ENCODE data around the gene RNF4. TPM values are rescaled to one million over a fixed set of nuclear protein-coding genes. Genes with fewer than 3 reads are reported as not detected.

Gene RNF4
- total RNA-seq, 1 donor from 2014 or later = 44.1 TPM

- DNase-seq = no peak
These were observed 31.3 kb upstream of the RNF4 start for GRCh38 chr4:2437475-2438215.

GRCh38 chr4:2438822-2439718 lies 29.8 kb upstream of the RNF4 start:
- no peak for DNase-seq

DNA sequence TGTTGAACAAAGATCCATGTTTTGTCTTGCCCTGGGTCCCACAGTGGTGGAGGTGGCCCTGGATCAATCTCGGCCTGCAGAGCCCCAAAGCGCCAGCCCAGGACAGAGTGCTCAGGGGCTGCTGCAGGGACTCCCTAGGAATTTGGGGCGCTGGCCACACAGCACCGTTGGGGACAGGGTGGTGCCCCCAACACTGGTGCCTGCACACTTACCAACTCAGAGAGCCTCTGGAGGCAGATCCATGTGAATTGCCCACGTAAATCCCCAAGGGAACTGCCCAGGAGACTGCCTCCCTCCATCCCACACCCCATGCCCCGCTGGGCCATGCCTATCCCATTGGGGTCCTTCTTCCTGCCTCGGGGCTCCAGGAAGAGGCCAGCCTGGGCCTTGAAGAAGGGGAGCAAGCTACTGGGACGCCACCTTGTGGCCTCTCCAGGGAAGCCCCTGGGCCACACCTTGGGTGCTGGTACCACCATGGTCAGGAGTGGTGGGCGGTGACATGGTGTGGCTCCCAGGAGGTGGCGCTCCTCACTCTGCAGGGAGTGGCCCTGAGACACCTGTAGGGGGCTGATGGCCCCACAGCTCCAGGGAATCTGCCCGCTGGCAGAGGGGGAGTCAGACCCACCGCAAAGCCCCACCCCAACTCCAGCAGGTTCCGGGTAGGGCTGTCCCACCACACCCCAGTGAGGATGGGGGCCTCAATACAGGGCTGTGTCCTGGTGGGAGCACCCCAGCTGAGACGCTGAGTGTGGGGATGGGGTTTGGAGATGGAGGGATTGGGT lies 27.3 kb upstream of the RNF4 start:
- DNase-seq = no peak

DNA sequence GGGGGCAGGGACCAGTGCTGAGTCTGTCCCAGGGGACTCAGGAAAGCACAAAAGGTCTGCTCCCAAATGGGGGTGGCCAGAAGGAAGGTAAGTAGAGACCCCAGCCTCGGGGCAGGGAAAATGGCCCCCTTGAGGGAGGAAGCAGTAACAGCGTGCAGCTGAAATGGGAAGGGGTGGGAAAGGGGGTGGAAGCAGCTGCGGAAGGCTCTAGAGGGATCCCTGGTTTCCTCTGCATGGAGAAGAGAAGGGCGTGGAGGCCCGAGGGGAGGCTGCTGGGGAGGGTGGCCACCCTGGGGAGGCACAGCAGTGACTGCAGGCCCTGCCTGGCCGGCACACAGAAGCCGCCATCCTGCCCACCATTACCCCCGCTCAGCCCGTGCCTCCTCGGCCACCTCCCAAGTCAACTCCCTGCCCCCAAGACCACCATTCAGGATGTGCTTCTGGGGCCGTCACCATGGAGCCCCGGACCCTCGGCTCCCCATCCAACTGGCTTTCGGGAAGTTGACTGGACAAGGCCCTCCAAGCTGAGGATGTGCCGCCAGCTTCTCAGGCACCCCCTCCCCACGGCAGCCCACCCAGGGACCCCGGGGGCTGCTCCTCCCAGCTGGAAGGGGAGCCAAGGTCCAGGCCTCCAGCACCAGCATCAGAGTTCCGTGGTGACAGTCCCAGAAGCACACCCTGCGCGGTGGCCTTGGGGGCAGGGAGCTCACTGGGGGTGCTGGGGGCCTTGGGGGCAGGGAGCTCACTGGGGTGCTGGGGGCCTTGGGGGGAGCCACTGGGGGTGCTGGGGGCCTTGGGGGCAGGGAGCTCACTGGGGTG lies 26.5 kb upstream of the RNF4 start:
- DNase-seq = no peak

GRCh38 chr4:2443061-2443730 lies 25.7 kb upstream of the RNF4 start:
- no peak for DNase-seq

DNA sequence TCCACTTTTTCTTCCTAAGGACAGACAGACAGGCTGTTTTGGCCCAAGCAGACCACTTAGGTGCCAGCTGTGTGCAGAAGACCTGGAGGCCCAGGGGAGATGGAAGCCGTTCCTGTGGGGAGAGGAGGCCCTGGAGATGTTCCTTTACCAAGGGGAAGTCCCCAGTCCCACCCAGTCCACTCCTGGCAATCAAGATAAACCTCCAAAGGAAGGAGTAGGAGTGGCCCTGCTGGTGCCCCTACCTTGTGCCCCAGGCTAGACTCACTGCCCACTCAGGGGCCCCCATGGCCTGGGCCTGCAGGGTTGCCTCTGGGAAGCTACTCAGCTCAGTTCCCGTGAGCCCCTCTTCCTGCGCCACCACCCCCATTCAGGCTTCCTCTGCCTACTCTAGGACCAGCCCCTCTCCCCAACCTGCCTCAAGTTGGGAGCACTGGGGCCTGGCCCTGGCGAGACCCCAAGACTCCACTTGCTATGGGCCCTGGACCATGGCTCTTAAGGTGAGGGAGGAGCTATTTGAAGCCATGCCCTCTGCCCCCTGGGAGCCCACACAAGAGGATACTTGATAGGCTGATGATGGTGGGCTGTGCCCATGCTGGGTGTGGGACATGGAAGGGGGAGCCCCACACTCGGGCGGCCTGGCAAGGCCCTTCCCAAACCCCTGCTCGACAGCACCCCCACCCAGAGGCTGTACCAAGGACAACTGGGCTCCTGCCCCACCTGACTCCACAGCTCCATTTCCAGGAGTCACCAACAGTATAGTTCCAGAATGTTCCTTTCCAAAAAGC lies 24.8 kb upstream of the RNF4 start:
- DNase-seq = no peak

DNA sequence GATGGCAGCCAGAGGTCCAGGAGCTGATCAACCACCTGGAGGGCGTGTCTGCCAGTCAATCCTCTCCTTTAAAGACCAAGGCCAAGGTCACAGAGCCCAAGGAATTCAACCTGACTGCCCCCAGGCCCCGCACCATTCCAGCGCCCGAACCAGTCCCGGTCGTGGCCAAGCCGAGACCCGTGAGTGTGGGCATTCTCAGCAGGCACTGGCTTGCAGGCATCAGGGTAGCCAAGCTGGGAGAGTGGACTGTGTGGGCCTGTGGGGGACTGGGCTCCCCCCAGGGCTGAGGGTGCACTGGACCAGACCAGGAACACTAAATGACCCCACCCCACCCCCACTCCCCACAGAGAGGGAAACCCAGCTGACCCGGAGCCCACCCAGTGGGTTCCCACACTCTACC lies 23.8 kb upstream of the RNF4 start:
- DNase-seq = no peak

GRCh38 chr4:2445571-2445970 lies 23.3 kb upstream of the RNF4 start:
- no peak for DNase-seq

DNA sequence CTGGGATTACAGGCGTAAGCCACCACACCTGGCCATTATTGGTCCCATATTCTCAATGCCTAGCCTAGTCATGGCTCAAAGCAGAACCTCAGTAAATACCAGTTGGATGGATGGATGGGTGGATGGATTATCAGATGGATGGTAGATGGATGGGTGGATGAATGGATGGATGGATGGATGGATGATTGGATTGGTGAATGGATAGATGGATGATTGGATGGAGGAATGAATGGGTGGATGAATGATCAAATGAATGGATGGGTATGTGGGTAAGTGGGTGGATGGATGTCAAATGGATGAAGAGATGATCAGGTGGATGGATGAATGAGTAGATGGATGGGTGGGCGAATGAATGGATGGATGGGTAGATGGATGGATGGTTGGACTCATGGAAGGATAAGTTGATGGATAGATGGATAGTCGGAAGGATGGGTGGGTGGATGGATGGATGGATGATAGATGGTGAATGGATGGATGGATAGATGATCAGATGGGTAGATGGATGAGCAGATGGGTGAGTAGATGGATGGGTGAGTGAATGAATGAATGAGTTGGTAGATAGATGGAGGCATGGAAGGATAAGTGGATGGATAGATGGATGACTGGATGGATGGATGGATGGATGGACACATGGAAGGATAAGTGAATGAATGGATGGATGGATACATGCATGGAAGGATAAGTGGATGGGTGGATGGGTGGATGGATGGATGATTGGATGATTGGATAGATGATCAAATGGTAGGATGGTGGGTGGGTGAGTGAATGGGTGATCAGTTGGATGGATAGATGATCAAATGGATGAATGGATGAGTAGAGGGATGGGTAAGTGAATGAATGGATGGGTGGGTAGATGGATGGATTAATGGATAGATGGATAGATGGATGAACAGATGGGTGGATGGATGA lies 22.0 kb upstream of the RNF4 start:
- DNase-seq = no peak

GRCh38 chr4:2448589-2448988 lies 20.3 kb upstream of the RNF4 start:
- no peak for DNase-seq

GRCh38 chr4:2449051-2449450 lies 19.9 kb upstream of the RNF4 start:
- no peak for DNase-seq

DNA sequence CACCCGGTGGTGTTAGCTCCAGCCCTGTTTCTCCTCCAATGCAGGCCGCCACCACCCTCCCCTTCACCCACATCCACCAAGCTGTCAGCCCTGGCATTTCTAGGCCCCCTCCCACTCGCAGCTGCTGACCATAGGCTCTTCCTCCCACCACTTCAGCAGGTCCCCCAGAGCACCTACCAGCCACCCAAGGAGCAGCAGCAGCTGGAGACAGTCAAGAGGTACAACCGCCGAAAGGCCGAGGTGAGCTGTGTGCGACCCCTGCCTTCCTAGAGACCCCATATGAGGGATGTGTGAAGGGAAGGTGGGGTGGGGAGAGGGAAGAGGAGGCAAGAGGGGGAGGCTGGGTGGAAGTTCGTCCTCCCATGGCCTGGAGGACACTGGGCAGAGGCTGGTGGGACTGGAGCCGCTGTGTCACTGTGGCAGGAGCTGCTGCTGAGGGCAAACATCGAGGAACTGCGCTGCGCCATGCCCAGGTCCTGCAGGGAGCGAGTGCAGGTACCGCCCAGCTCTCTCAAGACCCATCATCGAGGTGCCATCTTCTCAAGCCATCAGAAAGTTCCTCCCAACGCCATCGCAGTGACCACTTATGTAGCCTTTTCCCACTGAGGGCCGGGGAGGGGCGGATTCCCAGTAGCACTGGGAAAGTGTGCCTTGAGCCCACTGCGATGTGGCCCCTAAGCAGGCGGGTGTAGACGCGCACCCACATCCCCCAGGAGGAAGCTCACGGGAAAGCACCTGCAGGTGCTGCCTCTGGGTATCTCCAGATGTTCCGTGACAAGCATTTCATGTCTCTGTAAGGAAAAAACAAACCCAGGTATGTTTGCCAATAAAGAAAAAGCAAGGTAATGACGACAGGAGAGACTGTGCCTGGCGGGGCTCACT lies 19.2 kb upstream of the RNF4 start:
- DNase-seq = no peak

- no peak for DNase-seq
These were observed 18.4 kb upstream of the RNF4 start for GRCh38 chr4:2450394-2451035.

DNA sequence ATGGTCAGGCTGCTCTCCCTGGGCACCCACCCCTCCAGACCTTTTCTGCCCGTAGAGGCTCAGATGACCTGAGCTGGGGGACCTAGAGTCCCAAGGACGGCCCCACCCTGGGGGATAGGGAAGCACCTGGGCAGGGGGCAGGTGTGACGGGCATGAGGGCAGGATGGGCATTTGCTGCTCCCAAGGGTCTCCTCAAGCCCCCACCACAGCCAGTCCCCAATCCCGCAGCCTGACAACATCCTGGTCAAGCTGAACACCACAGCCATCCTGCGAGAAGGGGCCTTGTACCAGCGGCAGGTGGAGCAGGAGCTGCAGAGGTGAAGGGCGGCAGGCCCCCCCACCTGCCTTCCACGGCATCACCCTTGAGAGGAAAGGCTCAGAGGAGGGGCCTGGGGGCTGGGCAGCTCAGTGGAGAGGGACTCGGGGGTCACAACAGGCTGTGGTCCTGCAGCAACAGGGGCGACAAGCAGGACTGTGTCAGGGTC lies 17.8 kb upstream of the RNF4 start:
- no peak for DNase-seq

DNA sequence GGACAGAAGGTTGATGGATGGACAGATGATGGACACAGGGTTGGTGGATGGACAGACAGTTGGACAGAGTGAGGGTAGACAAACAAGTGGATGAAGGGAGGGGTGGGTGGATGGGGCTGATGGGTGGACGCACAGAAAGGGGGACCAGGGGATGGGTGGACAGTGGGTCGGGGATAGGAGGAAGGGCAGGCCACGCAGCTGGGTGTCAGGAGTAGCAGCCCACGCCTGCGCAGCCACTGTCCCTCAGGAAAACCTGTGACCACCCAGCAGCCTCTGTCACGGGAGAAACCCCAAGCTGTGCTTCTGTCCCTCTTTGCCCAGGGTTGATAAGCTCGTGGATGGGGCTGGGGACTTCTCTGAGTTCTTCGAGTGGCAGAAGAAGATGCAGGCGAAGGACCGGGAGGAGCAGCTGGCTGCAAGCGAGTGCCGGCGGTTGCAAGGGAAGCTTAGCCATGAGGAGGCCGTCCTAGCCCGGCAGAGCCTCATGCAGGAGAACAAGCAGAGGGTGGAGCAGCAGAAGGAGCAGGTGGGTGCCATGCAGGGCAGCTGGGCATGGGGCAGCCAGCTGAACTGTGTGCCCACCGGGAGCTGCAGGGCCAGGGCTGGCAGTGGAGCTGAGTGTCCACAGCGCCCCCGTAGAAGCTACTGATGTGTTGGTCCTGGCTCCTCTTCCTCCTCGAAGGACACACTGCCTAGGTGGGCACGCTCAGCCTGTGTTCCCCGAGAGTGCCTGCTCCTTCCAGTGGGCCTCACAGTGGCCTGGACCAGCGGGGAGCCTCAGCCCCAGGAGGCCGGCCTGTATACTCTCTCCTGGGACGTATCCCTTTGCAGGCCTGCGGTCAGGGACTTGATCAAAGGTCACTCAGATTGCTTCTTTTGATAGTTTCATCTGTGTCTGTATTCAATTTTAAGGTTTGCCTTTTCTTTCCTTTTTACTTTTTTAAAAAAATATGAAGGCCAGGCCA lies 16.8 kb upstream of the RNF4 start:
- DNase-seq = no peak

Data from skin of body (tissue), 2 donors.